MM.1S (cell line): Measurements from ENCODE around the gene GTPBP6.

Source experiments
- DNase-seq: peaks from one replicate; pipeline ENCODE4 v3.0.0-alpha.2; 2015
- H2AFZ ChIP-seq: fragments of 300-600 bp; sonication (generic); 2 replicates; pipeline ENCODE4 v1.6.0; 2016; ENCODE audit warnings: antibody characterized with exemption, low read length
- H3F3A ChIP-seq: fragments of 300-600 bp; sonication (generic); 2 replicates; pipeline ENCODE4 v1.6.1; 2016; ENCODE audit warnings: mild to moderate bottlenecking, antibody characterized with exemption, low read length, moderate library complexity, mixed read lengths; ENCODE audit not compliant: insufficient read depth
- H3K27ac ChIP-seq: fragments of 300-600 bp; sonication (generic); 2 replicates; pipeline ENCODE4 v1.5.1; 2016; ENCODE audit warnings: mild to moderate bottlenecking, low read length
- H3K27me3 ChIP-seq: fragments of 300-600 bp; sonication (generic); replicated peaks from 2 replicates; pipeline ENCODE4 v1.6.0; 2016; ENCODE audit warnings: low read length; ENCODE audit not compliant: insufficient read depth
- H3K36me3 ChIP-seq: fragments of 300-600 bp; sonication (generic); replicated peaks from 2 replicates; pipeline ENCODE4 v1.6.1; 2016; ENCODE audit warnings: mild to moderate bottlenecking, low read length, mixed read lengths; ENCODE audit not compliant: insufficient read depth
- H3K4me1 ChIP-seq: fragments of 300-600 bp; sonication (generic); 2 replicates; pipeline ENCODE4 v1.6.1; 2016; ENCODE audit warnings: low read length, mixed read lengths
- H3K4me2 ChIP-seq: fragments of 300-600 bp; sonication (generic); 2 replicates; pipeline ENCODE4 v1.6.0; 2016; ENCODE audit warnings: low read depth, low read length
- H3K4me3 ChIP-seq: fragments of 300-600 bp; sonication (generic); 2 replicates; pipeline ENCODE4 v1.5.1; 2016; ENCODE audit warnings: low read length, mixed read lengths
- H3K79me2 ChIP-seq: fragments of 300-600 bp; sonication (generic); 2 replicates; pipeline ENCODE4 v1.6.1; 2016; ENCODE audit warnings: mixed run types, low read length, mixed read lengths
- H3K9ac ChIP-seq: fragments of 300-600 bp; sonication (generic); 2 replicates; pipeline ENCODE4 v1.6.1; 2016; ENCODE audit warnings: low read length, mixed read lengths
- H3K9me2 ChIP-seq: fragments of 300-600 bp; sonication (generic); replicated peaks from 2 replicates; pipeline ENCODE4 v1.6.1; 2016; ENCODE audit warnings: mild to moderate bottlenecking, low read length, mixed read lengths; ENCODE audit not compliant: insufficient read depth
- H3K9me3 ChIP-seq: fragments of 300-600 bp; sonication (generic); replicated peaks from 2 replicates; pipeline ENCODE4 v1.6.1; 2016; ENCODE audit warnings: mild to moderate bottlenecking, low read length, mixed read lengths; ENCODE audit not compliant: insufficient read depth
- H4K20me1 ChIP-seq: fragments of 300-600 bp; sonication (generic); 2 replicates; pipeline ENCODE4 v1.6.1; 2016; ENCODE audit warnings: mild to moderate bottlenecking, low read length, moderate library complexity, mixed read lengths; ENCODE audit not compliant: insufficient read depth
- EZH2 ChIP-seq: fragments of 300-600 bp; sonication (generic); optimal IDR thresholded peaks from 2 replicates; pipeline ENCODE3; 2017; ENCODE audit warnings: low read depth, mild to moderate bottlenecking, antibody characterized with exemption, low read length, mixed read lengths
- EZH2phosphoT487 ChIP-seq: fragments of 300-600 bp; sonication (generic); IDR thresholded peaks from 2 replicates; pipeline ENCODE4 v1.6.1; 2018; ENCODE audit warnings: antibody characterized with exemption, low read length
- TF ChIP-seq, protein P1 (sequence below): fragments of 300-600 bp; sonication (generic); IDR thresholded peaks from 2 replicates; pipeline ENCODE4 v1.5.1; 2016; ENCODE audit warnings: antibody characterized with exemption, low read length, mixed read lengths

GTPBP6 gene

GRCh38 chrX:261919-262352 lies 56.7 kb downstream of the GTPBP6 start:
- H3K36me3 ChIP-seq, result no peaks in the 10 kb centered on the region

DNA sequence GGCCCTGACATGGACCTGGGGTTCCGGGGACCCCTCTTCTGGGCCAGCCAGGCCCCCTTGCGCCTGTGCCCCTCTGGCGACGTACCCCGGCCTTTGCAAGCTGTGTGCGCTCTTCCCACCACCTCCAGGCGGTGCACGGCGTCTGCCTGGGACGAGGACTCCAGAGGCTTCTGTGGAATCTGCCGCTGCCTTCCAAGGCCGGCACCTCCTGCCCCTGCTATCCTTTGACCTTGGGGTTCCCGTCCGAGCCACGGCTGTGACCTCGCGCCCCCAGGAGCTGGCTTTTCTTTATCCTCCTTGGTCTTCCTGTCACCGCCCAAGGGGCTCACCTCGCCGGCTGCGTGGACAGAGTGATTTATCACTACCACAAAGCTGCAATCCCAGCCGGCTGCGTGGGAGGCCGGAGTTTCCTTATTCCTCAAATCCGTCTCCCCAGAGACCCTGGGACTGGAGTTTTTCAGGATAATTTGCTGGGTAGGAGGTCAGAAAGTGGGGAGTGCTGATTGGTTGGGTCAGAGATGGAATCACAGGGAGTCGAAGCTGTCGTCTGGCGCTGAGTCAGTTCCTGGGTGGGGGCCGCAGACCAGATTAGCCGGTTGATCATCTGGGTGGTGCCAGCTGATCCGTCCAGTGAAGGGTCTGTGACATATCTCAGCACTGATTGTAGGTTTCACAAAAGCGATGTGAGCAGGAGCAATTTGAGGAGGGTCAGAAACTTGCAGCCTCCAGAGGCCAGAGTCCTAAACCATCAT lies 57.3 kb downstream of the GTPBP6 start:
- H3K9me3 ChIP-seq, result no peaks in the 10 kb centered on the region
- H4K20me1 ChIP-seq, result no peaks in the 10 kb centered on the region
- H3K9ac ChIP-seq, result no peak overlapping the region
- no peak overlapping the region for H2AFZ ChIP-seq
- no peaks in the 10 kb centered on the region for H3K9me2 ChIP-seq
- no peaks in the 10 kb centered on the region for H3K36me3 ChIP-seq
- no peaks in the 10 kb centered on the region for H3F3A ChIP-seq
- no peaks in the 10 kb centered on the region for H3K79me2 ChIP-seq
- H3K27me3 ChIP-seq, result no peaks in the 10 kb centered on the region
- no peak overlapping the region for H3K4me2 ChIP-seq
- no peaks in the 10 kb centered on the region for H3K4me1 ChIP-seq
- H3K4me3 ChIP-seq, result no peak overlapping the region
- H3K27ac ChIP-seq, result no peak overlapping the region
- TF ChIP-seq EZH2phosphoT487, result no peak
- TF ChIP-seq, protein P1, sequence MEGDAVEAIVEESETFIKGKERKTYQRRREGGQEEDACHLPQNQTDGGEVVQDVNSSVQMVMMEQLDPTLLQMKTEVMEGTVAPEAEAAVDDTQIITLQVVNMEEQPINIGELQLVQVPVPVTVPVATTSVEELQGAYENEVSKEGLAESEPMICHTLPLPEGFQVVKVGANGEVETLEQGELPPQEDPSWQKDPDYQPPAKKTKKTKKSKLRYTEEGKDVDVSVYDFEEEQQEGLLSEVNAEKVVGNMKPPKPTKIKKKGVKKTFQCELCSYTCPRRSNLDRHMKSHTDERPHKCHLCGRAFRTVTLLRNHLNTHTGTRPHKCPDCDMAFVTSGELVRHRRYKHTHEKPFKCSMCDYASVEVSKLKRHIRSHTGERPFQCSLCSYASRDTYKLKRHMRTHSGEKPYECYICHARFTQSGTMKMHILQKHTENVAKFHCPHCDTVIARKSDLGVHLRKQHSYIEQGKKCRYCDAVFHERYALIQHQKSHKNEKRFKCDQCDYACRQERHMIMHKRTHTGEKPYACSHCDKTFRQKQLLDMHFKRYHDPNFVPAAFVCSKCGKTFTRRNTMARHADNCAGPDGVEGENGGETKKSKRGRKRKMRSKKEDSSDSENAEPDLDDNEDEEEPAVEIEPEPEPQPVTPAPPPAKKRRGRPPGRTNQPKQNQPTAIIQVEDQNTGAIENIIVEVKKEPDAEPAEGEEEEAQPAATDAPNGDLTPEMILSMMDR, result no peak
- no peak for TF ChIP-seq EZH2
- DNase-seq, result no peak

More at GRCh38 chrX:261919-262352, 56.7 kb downstream of the GTPBP6 start:
- no peaks in the 10 kb centered on the region for H3K9me2 ChIP-seq
- H3F3A ChIP-seq, result no peaks in the 10 kb centered on the region
- no peaks in the 10 kb centered on the region for H3K9me3 ChIP-seq
- no peaks in the 10 kb centered on the region for H3K4me1 ChIP-seq
- no peak overlapping the region for H3K4me3 ChIP-seq
- H3K27me3 ChIP-seq, result no peaks in the 10 kb centered on the region
- H3K9ac ChIP-seq, result no peak overlapping the region
- no peak overlapping the region for H2AFZ ChIP-seq
- no peaks in the 10 kb centered on the region for H4K20me1 ChIP-seq
- TF ChIP-seq EZH2phosphoT487 (no peak), EZH2 (no peak)
- TF ChIP-seq, protein P1, result no peak
- DNase-seq, result no peak
- H3K27ac ChIP-seq, result no peak overlapping the region
- no peaks in the 10 kb centered on the region for H3K79me2 ChIP-seq
- no peak overlapping the region for H3K4me2 ChIP-seq

GRCh38 chrX:259692-260355 lies 58.8 kb downstream of the GTPBP6 start:
- Histone ChIP-seq H3K36me3 (no peaks in the 10 kb centered on the region), H3K4me3 (no peak overlapping the region), H3K27ac (no peak overlapping the region), H3K9me2 (no peaks in the 10 kb centered on the region), H3K9me3 (no peaks in the 10 kb centered on the region), H3K79me2 (no peaks in the 10 kb centered on the region), H3K4me2 (no peak overlapping the region), H2AFZ (no peak overlapping the region), H3K27me3 (no peaks in the 10 kb centered on the region), H4K20me1 (no peaks in the 10 kb centered on the region), H3K4me1 (no peaks in the 10 kb centered on the region), H3F3A (no peaks in the 10 kb centered on the region), H3K9ac (no peak overlapping the region)
- TF ChIP-seq EZH2phosphoT487 (no peak), EZH2 (no peak)
- TF ChIP-seq, protein P1, result no peak
- no peak for DNase-seq
